ENCODE data around the gene KCNK2. TPM values are rescaled to one million over a fixed set of nuclear protein-coding genes. Genes with fewer than 3 reads are reported as not detected.

KCNK2 gene
- total and polyA plus RNA-seq, 2 experiments from 2014 or later: 1.8 to 4.1 TPM

DNA sequence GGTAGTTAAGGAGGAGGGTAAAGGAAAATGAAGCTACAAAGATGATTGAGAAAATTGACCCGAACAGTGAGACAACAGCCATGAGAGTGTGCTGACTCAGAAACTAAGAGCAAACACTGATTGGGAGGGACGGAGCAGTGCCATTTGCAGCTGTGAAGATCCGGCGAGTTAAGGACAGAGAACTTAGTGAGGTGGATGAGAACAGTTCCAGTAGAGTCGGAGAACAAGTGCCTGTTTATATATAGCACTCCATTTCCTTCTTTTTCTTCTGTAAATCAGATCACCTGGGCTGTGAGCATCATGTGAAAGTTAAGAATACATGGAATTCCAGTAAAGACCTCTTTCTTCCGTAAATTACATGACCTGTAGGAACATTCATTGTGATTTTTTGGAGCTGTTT is 145.7 kb downstream of the KCNK2 start:
- no peaks in the 10 kb centered on the region for H3K36me3 ChIP-seq (replicated peaks; ENCODE audit: insufficient read depth, low read depth)
- no peak for TF ChIP-seq EZH2phosphoT487 (IDR thresholded peaks at IDR 0.05; ENCODE audit: low read depth, severe bottlenecking, unreplicated experiment)
- TF ChIP-seq, protein P1, sequence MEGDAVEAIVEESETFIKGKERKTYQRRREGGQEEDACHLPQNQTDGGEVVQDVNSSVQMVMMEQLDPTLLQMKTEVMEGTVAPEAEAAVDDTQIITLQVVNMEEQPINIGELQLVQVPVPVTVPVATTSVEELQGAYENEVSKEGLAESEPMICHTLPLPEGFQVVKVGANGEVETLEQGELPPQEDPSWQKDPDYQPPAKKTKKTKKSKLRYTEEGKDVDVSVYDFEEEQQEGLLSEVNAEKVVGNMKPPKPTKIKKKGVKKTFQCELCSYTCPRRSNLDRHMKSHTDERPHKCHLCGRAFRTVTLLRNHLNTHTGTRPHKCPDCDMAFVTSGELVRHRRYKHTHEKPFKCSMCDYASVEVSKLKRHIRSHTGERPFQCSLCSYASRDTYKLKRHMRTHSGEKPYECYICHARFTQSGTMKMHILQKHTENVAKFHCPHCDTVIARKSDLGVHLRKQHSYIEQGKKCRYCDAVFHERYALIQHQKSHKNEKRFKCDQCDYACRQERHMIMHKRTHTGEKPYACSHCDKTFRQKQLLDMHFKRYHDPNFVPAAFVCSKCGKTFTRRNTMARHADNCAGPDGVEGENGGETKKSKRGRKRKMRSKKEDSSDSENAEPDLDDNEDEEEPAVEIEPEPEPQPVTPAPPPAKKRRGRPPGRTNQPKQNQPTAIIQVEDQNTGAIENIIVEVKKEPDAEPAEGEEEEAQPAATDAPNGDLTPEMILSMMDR (IDR thresholded peaks at IDR 0.05; ENCODE audit: poor library complexity): no peak
- TF ChIP-seq EZH2 (IDR thresholded peaks at IDR 0.05; ENCODE audit: borderline replicate concordance): no peak
- no peak overlapping the region for H3K4me2 ChIP-seq
- H3K9me3 ChIP-seq (ENCODE audit: low read depth): no peaks in the 10 kb centered on the region
- H3K27ac ChIP-seq: no peak overlapping the region
- H3K27me3 ChIP-seq: no peaks in the 10 kb centered on the region
- no peak for DNase-seq (ENCODE audit: low spot score)
- H4K20me1 ChIP-seq (ENCODE audit: insufficient read depth, poor library complexity, severe bottlenecking): no peaks in the 10 kb centered on the region
- H2AFZ ChIP-seq: no peak overlapping the region
- no peaks in the 10 kb centered on the region for H3K9me2 ChIP-seq (replicated peaks; ENCODE audit: insufficient read depth)
- H3K79me2 ChIP-seq: no peaks in the 10 kb centered on the region
- 78% methylated on average over 6 of the region's 6 CpGs for WGBS (ENCODE audit: low lambda C conversion rate, missing lambda C conversion rate)
- H3K4me3 ChIP-seq: no peak overlapping the region
- H3K4me1 ChIP-seq (ENCODE audit: insufficient read depth): no peaks in the 10 kb centered on the region

DNA sequence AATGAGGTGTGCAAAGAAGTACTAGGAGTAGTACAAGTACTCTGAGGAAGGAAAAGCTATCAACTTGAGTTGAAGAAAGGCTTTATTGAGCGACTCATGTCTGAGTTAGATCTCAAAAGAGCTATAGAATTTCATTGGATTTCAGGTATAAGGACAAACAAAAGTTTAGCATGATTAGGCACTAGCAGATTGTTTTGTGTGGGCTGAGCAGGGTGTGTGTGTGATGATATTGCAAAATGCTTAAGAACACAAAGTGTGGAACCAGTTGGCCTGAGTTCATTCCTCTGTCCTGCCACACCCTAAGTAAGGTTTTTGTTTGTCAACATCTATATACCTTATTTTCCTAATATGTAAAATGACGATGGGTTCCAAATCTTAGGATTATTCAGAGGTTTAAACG is 158.9 kb downstream of the KCNK2 start:
- Histone ChIP-seq H3K27ac (no peak overlapping the region), H3K36me3 (replicated peaks; ENCODE audit: insufficient read depth, low read depth) (no peaks in the 10 kb centered on the region), H3K4me2 (no peak overlapping the region), H3K4me3 (no peak overlapping the region), H3K9me2 (replicated peaks; ENCODE audit: insufficient read depth) (no peaks in the 10 kb centered on the region), H3K27me3 (no peaks in the 10 kb centered on the region), H2AFZ (no peak overlapping the region), H3K4me1 (ENCODE audit: insufficient read depth) (no peaks in the 10 kb centered on the region), H3K79me2 (no peaks in the 10 kb centered on the region), H4K20me1 (ENCODE audit: insufficient read depth, poor library complexity, severe bottlenecking) (no peaks in the 10 kb centered on the region), H3K9me3 (ENCODE audit: low read depth) (no peaks in the 10 kb centered on the region)
- TF ChIP-seq EZH2 (IDR thresholded peaks at IDR 0.05; ENCODE audit: borderline replicate concordance): no peak
- TF ChIP-seq EZH2phosphoT487 (IDR thresholded peaks at IDR 0.05; ENCODE audit: low read depth, severe bottlenecking, unreplicated experiment): no peak
- TF ChIP-seq, protein P1 (IDR thresholded peaks at IDR 0.05; ENCODE audit: poor library complexity): no peak
- WGBS (ENCODE audit: low lambda C conversion rate, missing lambda C conversion rate): 96% methylated on average over 3 of the region's 3 CpGs
- no peak for DNase-seq (ENCODE audit: low spot score)

DNA sequence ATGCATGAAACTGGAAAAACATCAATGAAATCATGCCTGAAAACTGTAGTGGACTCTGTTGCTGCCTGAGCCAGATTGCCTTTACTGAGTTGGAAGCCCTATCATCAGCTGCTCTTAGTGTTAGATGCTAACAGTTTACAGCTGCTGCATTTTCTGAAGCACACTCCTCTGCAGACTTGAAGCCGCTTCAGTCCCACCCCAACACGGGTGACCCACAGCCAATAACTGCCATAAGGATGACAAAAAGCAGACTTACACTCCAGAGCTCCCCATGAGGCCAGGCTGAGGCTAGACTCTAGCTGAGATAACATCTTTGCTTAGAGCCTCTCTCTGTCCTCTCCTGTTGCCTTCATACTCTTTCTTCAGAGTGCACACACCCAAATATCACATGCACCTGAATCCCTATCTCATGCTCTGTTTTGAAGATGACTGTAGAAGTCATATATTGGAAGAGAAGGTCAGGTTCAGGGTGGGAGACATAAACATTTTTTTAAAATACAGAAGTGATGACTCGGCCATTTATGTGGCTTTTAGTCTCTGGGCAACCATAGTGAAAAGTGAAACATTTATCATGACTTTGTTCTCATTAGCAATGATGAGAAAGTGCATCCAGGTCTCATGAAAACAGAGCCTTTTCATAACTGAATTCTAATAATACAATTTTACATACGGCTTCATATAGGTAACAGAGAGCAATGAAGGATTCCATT is 161.0 kb downstream of the KCNK2 start:
- no peaks in the 10 kb centered on the region for H3K36me3 ChIP-seq (replicated peaks; ENCODE audit: insufficient read depth, low read depth)
- no peaks in the 10 kb centered on the region for H3K27me3 ChIP-seq
- DNase-seq (ENCODE audit: low spot score): no peak
- no peak overlapping the region for H3K27ac ChIP-seq
- TF ChIP-seq, protein P1 (IDR thresholded peaks at IDR 0.05; ENCODE audit: poor library complexity): no peak
- TF ChIP-seq EZH2phosphoT487 (IDR thresholded peaks at IDR 0.05; ENCODE audit: low read depth, severe bottlenecking, unreplicated experiment) (no peak), EZH2 (IDR thresholded peaks at IDR 0.05; ENCODE audit: borderline replicate concordance) (no peak)
- no peak overlapping the region for H2AFZ ChIP-seq
- 56% methylated on average over 4 of the region's 4 CpGs for WGBS (ENCODE audit: low lambda C conversion rate, missing lambda C conversion rate)
- no peaks in the 10 kb centered on the region for H3K9me3 ChIP-seq (ENCODE audit: low read depth)
- no peaks in the 10 kb centered on the region for H3K4me1 ChIP-seq (ENCODE audit: insufficient read depth)
- H3K9me2 ChIP-seq (replicated peaks; ENCODE audit: insufficient read depth): no peaks in the 10 kb centered on the region
- no peak overlapping the region for H3K4me2 ChIP-seq
- no peak overlapping the region for H3K4me3 ChIP-seq
- no peaks in the 10 kb centered on the region for H4K20me1 ChIP-seq (ENCODE audit: insufficient read depth, poor library complexity, severe bottlenecking)
- H3K79me2 ChIP-seq: no peaks in the 10 kb centered on the region

Measured in hepatocyte (in vitro differentiated cells).